HCEC 1CT (cell line): ENCODE results near the gene LRRC37A3.
"Not testable (repeated sequence)": the region's sequence is repeated elsewhere in the genome, so short reads cannot be mapped to it uniquely, and the experiment has no call there.

Source experiments
- DNase-seq: peaks from one replicate; pipeline ENCODE4 v3.0.0-alpha.2; 2017

Gene LRRC37A3

DNA sequence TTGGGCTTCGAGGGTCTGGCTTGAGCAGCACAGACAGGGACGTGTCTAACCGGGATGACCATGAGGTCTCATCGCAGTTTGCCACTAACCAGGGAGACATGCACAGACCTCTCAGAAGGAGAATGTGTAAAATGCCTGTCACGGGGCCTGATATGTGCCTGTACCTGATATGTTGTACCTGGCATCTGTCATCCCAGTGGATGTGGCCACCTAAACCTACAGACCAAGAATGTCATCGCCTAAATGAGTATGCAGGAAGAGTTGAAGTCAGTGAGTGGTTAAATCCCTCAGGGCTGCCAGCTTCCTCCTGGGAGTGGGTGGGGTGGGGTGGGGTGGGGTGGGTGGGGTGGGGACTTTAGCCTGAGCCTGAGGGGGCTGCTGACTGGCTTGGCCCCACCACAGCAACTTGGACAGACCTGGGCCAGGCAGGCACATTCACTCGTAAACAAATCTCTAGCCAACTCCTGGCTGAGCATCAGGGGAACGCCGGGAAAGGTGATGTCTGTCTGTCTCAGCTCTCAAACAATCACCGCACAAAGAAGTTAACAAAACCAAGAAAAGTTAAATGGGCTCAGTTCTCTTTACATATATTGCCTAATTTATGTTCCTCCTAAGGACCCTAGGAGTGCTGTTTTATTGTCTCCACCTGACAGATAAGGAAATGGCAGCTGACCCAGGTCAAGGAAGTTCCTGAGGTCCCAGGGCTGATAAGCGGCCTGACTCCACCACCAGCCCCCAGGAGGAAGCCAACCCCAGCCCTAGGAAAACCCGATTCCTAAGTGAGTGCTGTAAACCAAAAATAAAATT is 89.3 kb downstream of the LRRC37A3 start:
- DNase-seq, result not testable (repeated sequence)

DNA sequence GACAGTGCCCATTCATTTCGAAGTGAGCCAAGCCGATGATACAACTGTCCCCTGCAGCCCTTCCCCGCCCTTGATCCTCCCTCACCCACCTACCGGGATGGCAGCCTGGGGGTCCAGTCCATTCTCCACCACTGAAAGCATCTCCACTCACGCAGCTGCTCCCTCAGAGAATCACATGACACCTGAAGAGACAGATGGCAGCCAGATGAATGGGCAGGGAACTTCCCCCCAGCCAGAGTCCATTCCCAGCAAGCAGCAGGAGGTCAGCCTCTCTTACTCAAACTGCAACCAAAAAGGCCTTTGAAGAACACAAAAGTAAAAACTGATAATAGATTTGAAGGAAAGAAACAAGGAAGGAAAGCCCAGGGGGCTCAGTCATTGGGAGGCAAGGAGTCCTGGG is 90.2 kb downstream of the LRRC37A3 start:
- DNase-seq, result not testable (repeated sequence)

DNA sequence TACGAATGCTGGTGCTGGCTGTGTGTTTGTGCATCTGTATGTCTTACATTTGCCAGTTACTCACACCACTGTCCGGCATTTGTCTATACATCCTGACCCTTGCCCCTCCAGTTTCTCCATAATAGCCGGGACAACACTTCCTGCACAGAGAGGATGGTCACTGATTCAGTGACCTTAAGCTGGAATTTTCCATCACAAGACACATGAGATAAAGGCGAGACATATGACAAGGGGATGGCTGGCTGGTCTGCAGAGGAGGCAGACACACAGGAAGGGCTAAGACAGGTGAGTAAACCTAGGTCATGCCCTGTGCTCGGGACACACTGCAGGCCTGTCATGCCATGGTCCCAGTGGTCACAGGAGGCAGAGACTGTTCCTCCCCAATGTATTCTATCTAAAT is 100.4 kb downstream of the LRRC37A3 start:
- not testable (repeated sequence) for DNase-seq

DNA sequence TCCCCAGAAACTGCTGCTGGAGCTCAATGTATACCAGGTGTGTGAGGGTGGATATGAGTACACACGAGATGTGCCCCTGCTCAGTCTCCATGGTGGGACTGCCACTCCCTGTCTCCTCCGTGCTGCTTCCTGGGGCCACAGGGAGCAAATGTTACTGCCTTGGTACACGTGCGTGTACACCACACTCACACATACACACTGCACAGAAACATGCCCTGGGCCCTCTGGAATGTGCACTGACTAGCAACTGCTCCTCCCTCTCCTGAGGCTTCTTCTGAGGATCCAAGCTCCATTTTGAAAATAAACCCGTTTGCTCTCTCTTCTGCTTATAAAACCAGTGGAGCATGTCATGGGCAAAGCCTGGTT is 103.5 kb downstream of the LRRC37A3 start:
- not testable (repeated sequence) for DNase-seq

DNA sequence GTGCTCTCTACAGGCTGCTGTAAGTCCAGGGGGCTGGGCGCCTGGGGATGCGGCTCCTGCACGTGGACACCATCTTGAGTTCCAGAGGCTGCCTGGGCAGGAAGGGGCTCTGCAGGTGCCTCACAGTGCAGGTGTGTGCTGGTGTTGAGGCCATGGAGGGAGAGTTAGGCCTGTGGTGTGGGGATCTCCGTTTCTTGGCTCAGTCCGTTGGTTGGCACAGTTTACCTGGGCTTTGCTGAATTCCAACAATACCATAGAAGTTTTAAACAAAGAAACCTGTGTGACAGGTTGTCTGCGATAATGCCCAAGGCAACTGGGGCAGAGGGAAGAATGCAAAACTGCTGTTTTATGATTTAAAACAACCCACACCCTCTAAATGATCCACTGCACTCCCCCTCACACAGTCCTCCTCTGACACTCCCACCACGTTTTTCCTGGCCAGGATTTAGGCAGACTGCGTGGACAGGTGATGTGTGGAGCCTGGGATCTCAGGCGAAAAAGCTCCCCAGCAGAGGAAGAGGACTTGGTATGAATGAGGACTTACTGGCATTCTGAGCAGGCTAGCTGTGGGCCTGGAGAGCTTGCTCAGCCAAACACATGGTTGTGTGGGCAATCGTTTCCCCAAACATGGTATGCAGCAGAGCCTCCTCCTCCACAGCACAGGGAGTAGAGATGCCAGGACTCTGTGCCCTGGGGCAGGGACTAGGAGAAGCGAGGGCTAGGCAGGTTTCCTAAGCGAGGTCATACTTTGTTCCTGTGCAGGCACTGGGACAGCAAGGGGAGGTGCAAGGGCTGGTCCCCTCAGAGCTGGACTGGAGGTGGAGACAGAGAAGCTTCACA is 104.1 kb downstream of the LRRC37A3 start:
- not testable (repeated sequence) for DNase-seq

DNA sequence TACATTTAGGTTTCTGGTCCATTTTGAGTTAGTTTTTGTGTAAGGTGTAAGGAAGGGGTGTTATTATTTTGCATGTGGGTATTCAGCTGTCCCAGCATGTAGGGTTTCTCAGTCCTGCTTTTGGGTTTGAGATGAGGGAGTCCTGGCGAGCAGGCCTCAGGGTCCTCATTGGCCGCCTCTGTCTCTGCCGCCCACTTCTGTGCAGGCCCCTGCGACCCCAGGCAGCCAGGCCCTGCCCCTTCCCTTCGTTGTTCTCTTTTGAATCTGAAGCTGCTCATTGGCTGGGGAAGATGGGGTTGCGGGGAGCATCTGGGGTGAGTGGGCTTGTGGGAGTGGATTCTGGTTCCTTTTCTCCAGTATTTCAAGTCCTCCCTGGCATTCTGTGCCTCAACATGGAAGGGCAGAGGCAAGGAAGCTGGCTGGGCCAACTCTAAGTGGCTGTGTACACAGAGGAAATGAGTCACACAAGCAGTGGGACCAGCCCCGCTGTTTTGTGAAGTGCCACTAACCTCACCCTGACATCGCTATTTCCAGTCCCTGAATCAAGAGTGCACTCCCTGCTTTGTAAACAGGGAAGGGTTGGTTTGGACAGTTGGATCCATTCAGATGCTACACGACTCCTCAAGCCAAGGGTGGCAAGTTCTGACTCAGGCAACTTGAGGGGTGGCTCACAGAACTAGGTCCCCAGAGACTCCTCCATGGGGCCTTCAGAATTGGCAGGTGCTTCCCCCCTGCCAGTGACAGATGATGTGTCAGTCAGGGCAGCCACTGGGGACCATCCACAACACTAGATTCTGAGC is 110.9 kb downstream of the LRRC37A3 start:
- DNase-seq, result peak; percentile 42
